Measurements from ENCODE around the gene PDGFRB. TPM values are rescaled to one million over a fixed set of nuclear protein-coding genes. Genes with fewer than 3 reads are reported as not detected.

Gene PDGFRB
- total RNA-seq, 1 donor from 2014 or later, result 86.6 TPM

DNA sequence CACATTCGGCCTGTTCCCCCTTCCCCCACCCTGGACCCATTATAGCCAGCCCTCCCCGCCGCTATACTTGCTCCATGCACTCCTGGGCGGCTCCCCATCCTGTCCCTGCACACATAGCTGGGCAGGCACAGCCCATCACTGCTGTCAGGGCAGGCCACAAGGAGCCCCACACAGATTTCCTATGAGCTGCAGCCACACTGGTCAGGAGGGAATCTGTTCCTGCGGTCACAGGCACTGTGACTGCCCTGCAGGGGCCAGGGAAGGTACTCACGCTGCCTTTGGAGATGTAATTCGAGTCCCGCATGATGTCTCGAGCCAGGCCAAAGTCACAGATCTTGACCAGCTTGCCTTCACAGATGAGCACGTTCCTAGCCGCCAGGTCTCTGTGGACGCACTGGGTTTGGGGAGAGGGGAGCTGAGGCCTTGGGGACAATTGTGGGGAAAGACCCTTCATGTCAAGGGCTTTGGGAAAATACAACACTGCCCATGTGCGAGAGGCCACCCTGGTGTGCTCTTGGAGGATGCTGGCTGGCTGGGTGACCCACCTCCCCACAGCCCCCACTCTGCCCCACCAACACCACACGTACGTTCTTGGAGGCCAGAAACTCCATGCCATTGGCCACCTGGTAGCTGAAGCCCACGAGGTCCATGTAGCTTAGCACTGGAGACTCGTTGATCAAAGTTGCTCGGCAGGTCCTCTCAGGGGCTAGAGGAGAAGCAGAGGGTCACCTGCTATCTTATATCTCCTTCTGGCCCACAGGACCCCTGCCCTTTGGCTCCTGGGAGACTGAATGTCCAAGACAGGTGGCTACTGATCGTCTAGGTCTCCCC lies 34.8 kb downstream of the PDGFRB start:
- H3K4me3 ChIP-seq (ENCODE audit: low read length in 3 of 3), result no peak overlapping the region
- H3K9me3 ChIP-seq (ENCODE audit: control insufficient read depth in 3 of 3, low read length in 3 of 3), result no peaks in the 10 kb centered on the region
- no peak overlapping the region for H3K27ac ChIP-seq (ENCODE audit: low read depth, low read length)
- no peaks in the 10 kb centered on the region for H3K27me3 ChIP-seq (ENCODE audit: control insufficient read depth in 3 of 3, insufficient read depth in 3 of 3, low read length in 3 of 3)
- H3K36me3 ChIP-seq (ENCODE audit: control insufficient read depth in 3 of 3, insufficient read depth in 3 of 3, low read length in 3 of 3), result peaks cover 14 to 37% (median 27%) of the 10 kb centered on the region in 3 donors
- no peak overlapping the region for H3K9ac ChIP-seq (ENCODE audit: low read depth in 1 of 3, low read length in 3 of 3)
- peaks cover 0 to 12% (median 12%) of the 10 kb centered on the region in 3 donors for H3K4me1 ChIP-seq (ENCODE audit: control insufficient read depth in 3 of 3, insufficient read depth in 3 of 3, low read length in 3 of 3)

GRCh38 chr5:150120062-150120441 lies 35.6 kb downstream of the PDGFRB start:
- H3K4me1 ChIP-seq (ENCODE audit: control insufficient read depth in 3 of 3, insufficient read depth in 3 of 3, low read length in 3 of 3), result peaks cover 0 to 12% (median 12%) of the 10 kb centered on the region in 3 donors
- H3K4me3 ChIP-seq (ENCODE audit: low read length in 3 of 3), result no peak overlapping the region
- H3K27me3 ChIP-seq (ENCODE audit: control insufficient read depth in 3 of 3, insufficient read depth in 3 of 3, low read length in 3 of 3), result no peaks in the 10 kb centered on the region
- H3K9ac ChIP-seq (ENCODE audit: low read depth in 1 of 3, low read length in 3 of 3), result no peak overlapping the region
- peaks cover 14 to 29% (median 24%) of the 10 kb centered on the region in 3 donors for H3K36me3 ChIP-seq (ENCODE audit: control insufficient read depth in 3 of 3, insufficient read depth in 3 of 3, low read length in 3 of 3)
- no peaks in the 10 kb centered on the region for H3K9me3 ChIP-seq (ENCODE audit: control insufficient read depth in 3 of 3, low read length in 3 of 3)
- H3K27ac ChIP-seq (ENCODE audit: low read depth, low read length), result no peak overlapping the region

DNA sequence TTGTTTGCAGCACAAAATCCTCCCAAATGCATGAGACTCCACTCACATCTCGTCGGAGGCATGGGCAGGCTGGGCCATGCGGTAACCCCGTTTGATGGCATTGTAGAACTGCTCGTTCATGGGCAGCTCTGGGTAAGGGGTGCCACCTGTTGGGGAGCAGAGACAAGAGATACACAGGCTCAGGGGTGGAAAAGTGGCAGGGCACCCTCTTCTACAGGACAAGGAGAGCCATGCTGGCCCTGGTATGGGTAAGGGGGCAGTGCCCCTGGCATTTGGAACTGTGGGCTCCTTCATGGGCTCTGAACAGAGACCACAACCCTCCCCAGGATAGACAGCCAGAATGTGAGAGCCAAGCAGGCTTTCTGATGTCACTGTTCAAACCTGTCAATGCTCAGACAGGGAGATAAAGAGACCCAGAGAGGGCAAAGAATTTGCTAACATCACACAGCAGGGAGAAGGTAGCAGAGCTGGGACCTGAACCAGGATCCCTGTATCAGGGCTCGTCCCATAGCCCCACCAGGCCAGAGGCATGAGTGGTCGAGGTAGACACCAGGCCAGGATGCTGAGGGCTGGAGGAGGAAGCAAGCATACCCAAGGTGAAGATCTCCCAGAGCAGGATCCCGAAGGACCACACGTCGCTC lies 36.1 kb downstream of the PDGFRB start:
- no peaks in the 10 kb centered on the region for H3K27me3 ChIP-seq (ENCODE audit: control insufficient read depth in 3 of 3, insufficient read depth in 3 of 3, low read length in 3 of 3)

GRCh38 chr5:150118561-150119229 lies 37.0 kb downstream of the PDGFRB start:
- H3K36me3 ChIP-seq (ENCODE audit: control insufficient read depth in 3 of 3, insufficient read depth in 3 of 3, low read length in 3 of 3), result peaks cover 14 to 27% (median 22%) of the 10 kb centered on the region in 3 donors

More for the DNA sequence above, 36.1 kb downstream of the PDGFRB start:
- Histone ChIP-seq H3K36me3 (ENCODE audit: control insufficient read depth in 3 of 3, insufficient read depth in 3 of 3, low read length in 3 of 3) (peaks cover 14 to 27% (median 26%) of the 10 kb centered on the region in 3 donors), H3K9me3 (ENCODE audit: control insufficient read depth in 3 of 3, low read length in 3 of 3) (no peaks in the 10 kb centered on the region), H3K9ac (ENCODE audit: low read depth in 1 of 3, low read length in 3 of 3) (no peak overlapping the region), H3K4me1 (ENCODE audit: control insufficient read depth in 3 of 3, insufficient read depth in 3 of 3, low read length in 3 of 3) (peaks cover 0 to 12% (median 12%) of the 10 kb centered on the region in 3 donors), H3K27ac (ENCODE audit: low read depth, low read length) (no peak overlapping the region), H3K4me3 (ENCODE audit: low read length in 3 of 3) (no peak overlapping the region)

DNA sequence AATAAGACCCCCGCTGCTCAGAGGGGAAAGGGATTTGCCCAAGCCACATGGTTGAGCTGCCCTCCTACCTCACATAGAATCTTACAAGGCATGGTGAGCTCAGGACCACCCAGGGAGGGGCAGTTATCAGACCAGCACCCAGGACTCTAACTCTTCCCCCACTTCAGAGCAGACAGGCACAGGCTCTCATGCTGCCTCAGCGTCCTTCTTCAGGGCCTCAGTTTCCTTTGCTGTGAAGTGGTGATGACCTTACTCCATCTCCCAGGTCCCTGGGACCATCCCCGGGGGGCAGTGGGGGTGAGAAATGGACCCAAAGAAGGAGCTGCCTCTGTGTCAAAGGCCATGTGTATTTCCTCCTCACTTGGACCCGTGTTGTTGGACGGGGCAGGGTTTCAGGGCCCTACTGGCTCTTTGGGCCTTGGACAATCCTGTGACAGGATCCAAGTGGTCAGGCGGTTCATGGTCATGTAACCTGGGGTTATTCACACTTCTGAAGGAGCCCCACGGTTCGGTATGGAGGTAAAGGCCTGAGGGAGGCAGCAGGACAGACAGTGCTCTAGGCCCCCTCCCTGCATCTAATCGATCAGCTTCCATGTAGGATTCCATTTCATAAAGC lies 37.6 kb downstream of the PDGFRB start:
- peaks cover 0 to 18% (median 16%) of the 10 kb centered on the region in 3 donors for H3K4me1 ChIP-seq (ENCODE audit: control insufficient read depth in 3 of 3, insufficient read depth in 3 of 3, low read length in 3 of 3)
- peaks cover 14 to 26% (median 20%) of the 10 kb centered on the region in 3 donors for H3K36me3 ChIP-seq (ENCODE audit: control insufficient read depth in 3 of 3, insufficient read depth in 3 of 3, low read length in 3 of 3)
- no peaks in the 10 kb centered on the region for H3K27me3 ChIP-seq (ENCODE audit: control insufficient read depth in 3 of 3, insufficient read depth in 3 of 3, low read length in 3 of 3)
- H3K9ac ChIP-seq (ENCODE audit: low read depth in 1 of 3, low read length in 3 of 3), result no peak overlapping the region
- H3K27ac ChIP-seq (ENCODE audit: low read depth, low read length), result no peak overlapping the region
- no peak overlapping the region for H3K4me3 ChIP-seq (ENCODE audit: low read length in 3 of 3)
- no peaks in the 10 kb centered on the region for H3K9me3 ChIP-seq (ENCODE audit: control insufficient read depth in 3 of 3, low read length in 3 of 3)

More at GRCh38 chr5:150118561-150119229, 37.0 kb downstream of the PDGFRB start:
- Histone ChIP-seq H3K4me1 (ENCODE audit: control insufficient read depth in 3 of 3, insufficient read depth in 3 of 3, low read length in 3 of 3) (peaks cover 0 to 15% (median 12%) of the 10 kb centered on the region in 3 donors), H3K9me3 (ENCODE audit: control insufficient read depth in 3 of 3, low read length in 3 of 3) (no peaks in the 10 kb centered on the region), H3K27me3 (ENCODE audit: control insufficient read depth in 3 of 3, insufficient read depth in 3 of 3, low read length in 3 of 3) (no peaks in the 10 kb centered on the region), H3K27ac (ENCODE audit: low read depth, low read length) (no peak overlapping the region), H3K9ac (ENCODE audit: low read depth in 1 of 3, low read length in 3 of 3) (no peak overlapping the region), H3K4me3 (ENCODE audit: low read length in 3 of 3) (no peak overlapping the region)

DNA sequence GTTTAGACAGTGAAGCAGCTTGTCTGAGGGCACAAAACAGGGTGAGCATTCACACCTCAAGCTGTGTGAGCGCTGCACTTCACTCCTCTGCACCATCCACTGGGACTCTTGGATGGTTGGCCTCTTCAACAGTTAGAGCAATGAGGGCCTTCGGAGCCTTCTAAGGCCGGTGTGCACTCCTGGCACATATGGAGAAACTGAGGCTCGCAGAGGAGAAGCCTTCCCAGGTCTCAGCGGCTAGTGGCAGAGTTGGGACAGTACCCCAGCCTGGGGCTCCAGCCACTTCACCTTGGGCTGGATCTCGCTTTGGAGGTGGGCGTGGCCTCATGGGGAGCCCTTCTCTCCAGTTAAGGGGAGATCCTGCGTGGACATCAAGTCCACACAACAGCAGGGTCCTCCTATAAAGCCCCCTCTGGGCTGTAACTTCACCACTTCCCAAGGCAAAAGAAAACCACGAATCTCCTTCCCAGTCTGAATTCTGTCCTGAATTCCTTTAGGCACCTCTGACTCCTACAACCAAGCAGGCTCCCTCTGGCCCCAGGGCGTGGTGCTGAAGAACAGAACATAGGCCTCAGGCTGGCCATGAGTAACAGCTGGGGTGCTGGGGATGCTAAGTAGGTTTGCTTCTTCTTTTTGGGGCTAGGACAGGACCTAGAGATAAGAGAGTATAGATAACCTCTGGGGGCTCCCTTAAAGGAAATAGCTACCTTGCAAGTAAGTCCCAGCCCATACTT lies 38.8 kb downstream of the PDGFRB start:
- Histone ChIP-seq H3K4me1 (ENCODE audit: control insufficient read depth in 3 of 3, insufficient read depth in 3 of 3, low read length in 3 of 3) (peaks cover 0 to 21% (median 16%) of the 10 kb centered on the region in 3 donors), H3K27me3 (ENCODE audit: control insufficient read depth in 3 of 3, insufficient read depth in 3 of 3, low read length in 3 of 3) (no peaks in the 10 kb centered on the region), H3K9ac (ENCODE audit: low read depth in 1 of 3, low read length in 3 of 3) (no peak overlapping the region), H3K4me3 (ENCODE audit: low read length in 3 of 3) (no peak overlapping the region), H3K36me3 (ENCODE audit: control insufficient read depth in 3 of 3, insufficient read depth in 3 of 3, low read length in 3 of 3) (peaks cover 5 to 19% (median 13%) of the 10 kb centered on the region in 3 donors), H3K27ac (ENCODE audit: low read depth, low read length) (no peak overlapping the region), H3K9me3 (ENCODE audit: control insufficient read depth in 3 of 3, low read length in 3 of 3) (no peaks in the 10 kb centered on the region)

GRCh38 chr5:150114773-150115408 lies 40.8 kb downstream of the PDGFRB start:
- H3K4me1 ChIP-seq (ENCODE audit: control insufficient read depth in 3 of 3, insufficient read depth in 3 of 3, low read length in 3 of 3), result peaks cover 0 to 19% (median 15%) of the 10 kb centered on the region in 3 donors
- peaks cover 0 to 7% (median 4%) of the 10 kb centered on the region in 3 donors for H3K36me3 ChIP-seq (ENCODE audit: control insufficient read depth in 3 of 3, insufficient read depth in 3 of 3, low read length in 3 of 3)
- H3K27ac ChIP-seq (ENCODE audit: low read depth, low read length), result no peak overlapping the region
- no peaks in the 10 kb centered on the region for H3K27me3 ChIP-seq (ENCODE audit: control insufficient read depth in 3 of 3, insufficient read depth in 3 of 3, low read length in 3 of 3)
- H3K9me3 ChIP-seq (ENCODE audit: control insufficient read depth in 3 of 3, low read length in 3 of 3), result no peaks in the 10 kb centered on the region
- no peak overlapping the region for H3K4me3 ChIP-seq (ENCODE audit: low read length in 3 of 3)
- no peak overlapping the region for H3K9ac ChIP-seq (ENCODE audit: low read depth in 1 of 3, low read length in 3 of 3)

GRCh38 chr5:150114102-150114641 lies 41.5 kb downstream of the PDGFRB start:
- Histone ChIP-seq H3K4me1 (ENCODE audit: control insufficient read depth in 3 of 3, insufficient read depth in 3 of 3, low read length in 3 of 3) (peaks cover 0 to 17% (median 15%) of the 10 kb centered on the region in 3 donors), H3K27ac (ENCODE audit: low read depth, low read length) (no peak overlapping the region), H3K9ac (ENCODE audit: low read depth in 1 of 3, low read length in 3 of 3) (no peak overlapping the region), H3K9me3 (ENCODE audit: control insufficient read depth in 3 of 3, low read length in 3 of 3) (no peaks in the 10 kb centered on the region), H3K27me3 (ENCODE audit: control insufficient read depth in 3 of 3, insufficient read depth in 3 of 3, low read length in 3 of 3) (no peaks in the 10 kb centered on the region), H3K36me3 (ENCODE audit: control insufficient read depth in 3 of 3, insufficient read depth in 3 of 3, low read length in 3 of 3) (peaks cover 0 to 4% (median 3%) of the 10 kb centered on the region in 3 donors), H3K4me3 (ENCODE audit: low read length in 3 of 3) (no peak overlapping the region)
